Suppressor macrophage treated with lipopolysaccharide for 4 hours (primary cell): ENCODE measurements around the gene SSBP3.

Experiments used
- DNase-seq: peaks from one replicate; pipeline ENCODE4 v3.0.0-alpha.2; 2020

SSBP3 gene

DNA sequence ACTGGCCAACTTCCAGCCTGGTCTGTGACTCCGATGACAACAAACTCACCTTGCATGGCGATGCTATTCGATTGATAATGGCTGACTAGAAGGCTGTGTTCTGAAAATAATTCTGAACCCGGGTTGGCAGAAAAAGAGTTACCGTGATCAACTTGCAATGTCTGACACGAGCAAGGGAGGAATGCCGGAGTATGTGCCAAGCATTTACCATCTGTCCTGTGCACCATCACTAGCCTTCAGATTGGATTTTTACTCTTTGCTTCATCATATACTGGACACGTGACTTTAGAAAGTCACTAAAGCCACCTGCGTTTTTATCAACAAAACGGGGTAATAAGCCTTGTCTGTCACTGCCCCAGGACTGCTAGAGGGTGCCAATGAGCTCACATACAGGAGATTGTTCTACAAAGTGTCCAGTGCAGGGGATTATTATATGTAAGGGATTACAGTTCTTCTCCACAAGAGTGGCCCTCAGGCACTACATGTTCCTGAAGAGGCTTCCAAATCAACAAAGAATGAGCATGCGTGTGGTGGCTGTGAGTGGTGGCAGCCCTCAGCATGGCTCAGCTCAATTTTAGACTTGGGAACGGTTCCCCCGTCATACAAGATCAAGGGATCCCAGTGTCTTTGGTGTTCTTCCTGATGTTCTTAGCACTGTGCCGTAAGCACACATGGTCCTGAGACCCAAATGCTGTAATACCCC lies 35.8 kb downstream of the SSBP3 start:
- DNase-seq = no peak

DNA sequence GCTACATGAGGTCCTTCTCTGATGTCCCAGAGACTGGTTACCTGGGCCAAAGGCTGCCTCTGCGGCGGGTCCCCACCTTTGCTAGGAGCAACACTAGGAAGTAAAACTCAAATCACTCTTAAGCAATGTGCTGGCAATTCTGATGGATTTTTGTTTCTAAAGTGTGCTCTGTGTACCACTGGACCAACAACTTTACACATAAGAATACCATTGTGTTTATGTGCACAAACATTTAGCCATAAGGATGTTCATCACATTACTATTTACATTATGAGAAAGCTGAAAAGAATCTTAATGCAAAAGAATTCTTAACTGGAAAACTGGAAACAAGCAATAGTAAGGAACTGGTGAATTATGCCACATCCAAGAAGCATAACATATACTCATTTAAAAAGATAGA lies 38.6 kb downstream of the SSBP3 start:
- DNase-seq = no peak

DNA sequence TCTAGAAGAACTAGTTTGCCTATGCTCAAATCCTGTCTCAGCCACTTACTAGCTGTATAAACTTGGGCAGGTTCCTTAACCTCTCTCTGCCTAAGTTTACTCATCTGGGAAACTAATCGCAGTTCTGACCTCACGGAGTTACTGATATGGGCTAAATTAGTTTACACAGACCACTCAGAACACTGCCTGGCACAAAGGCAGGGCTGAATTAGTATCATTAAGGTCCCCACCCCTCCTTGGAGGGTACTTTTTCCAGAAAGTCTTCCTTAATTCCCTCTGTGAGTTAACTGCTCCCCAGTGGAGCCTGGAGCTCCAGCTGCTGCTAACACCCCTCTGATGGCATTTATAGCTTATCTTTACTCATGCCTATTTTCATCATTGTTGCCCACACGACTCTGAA lies 40.3 kb downstream of the SSBP3 start:
- no peak for DNase-seq

DNA sequence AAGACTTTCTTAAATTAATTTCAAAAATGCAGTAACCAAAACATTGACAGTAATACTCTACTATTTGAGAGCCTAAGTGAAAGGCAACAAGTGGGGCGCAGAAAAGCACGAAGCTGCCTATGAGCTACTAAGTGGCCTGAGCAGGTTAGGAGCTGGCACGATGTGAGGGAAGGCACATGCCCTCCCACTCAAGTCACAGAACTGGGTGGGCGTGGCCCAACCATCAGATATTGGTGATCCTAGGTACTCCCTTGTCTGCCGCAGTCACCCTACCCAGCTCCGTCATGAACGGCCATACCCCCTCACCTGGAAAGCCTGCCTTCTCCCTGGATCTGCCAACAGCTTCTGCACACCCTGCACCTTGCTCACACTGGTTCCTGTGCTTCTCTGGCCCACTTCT lies 40.8 kb downstream of the SSBP3 start:
- no peak for DNase-seq

DNA sequence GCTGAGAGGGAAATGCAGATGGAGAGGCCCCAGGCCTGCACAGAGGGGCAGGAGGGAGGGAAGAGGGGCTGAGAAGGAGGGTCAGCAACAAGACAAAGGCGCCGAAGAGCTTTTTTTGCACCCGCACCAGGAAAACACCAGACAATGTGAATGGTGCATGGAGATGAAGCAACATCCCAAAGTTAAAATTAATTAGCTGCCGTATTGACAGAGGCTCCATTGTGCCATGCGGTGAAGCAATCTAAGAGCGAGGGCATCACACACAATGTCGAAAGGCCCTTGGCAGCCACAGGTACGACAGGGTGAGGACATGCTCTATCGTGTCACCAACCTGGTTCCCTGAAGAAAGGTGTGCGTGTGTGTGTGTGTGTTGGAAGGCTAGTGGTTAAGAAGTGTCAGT lies 41.2 kb downstream of the SSBP3 start:
- no peak for DNase-seq

DNA sequence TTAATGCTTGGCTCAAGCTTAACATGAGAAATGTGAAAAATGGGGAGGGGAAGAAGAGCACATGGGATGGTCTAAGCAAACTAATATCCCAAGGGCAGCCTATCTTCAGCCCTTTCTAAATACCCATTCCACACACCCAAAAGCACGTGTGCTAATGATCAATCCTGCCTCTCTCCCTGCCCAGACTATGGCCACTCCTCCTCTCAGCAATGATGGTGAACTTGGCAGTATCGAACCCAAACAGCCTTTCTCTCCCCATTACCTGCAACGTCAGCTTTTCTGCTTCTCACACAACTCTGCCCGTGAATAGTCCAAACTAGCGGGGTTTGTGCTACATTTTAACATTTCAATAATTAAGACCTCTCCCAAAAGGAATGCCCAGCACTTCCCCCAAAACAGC lies 41.6 kb downstream of the SSBP3 start:
- no peak for DNase-seq

DNA sequence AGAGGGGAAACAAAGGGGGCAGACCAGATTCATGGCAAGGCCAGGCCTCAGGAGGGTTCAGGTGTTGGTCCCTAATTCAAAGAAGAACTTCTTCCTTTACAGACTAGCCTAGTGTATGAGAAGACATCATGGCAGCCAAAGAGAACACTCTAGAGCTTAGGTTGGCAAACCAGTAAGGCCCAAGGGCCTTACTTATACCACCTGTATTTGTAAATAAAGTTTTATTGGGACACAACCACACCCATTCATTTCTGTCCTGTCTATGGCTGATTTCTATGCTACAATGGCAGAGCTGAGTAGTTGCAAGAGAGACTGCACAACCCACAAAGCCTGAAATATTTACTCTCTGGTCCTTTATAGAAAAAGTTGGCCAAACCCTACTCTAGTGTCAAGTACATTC lies 42.3 kb downstream of the SSBP3 start:
- no peak for DNase-seq

DNA sequence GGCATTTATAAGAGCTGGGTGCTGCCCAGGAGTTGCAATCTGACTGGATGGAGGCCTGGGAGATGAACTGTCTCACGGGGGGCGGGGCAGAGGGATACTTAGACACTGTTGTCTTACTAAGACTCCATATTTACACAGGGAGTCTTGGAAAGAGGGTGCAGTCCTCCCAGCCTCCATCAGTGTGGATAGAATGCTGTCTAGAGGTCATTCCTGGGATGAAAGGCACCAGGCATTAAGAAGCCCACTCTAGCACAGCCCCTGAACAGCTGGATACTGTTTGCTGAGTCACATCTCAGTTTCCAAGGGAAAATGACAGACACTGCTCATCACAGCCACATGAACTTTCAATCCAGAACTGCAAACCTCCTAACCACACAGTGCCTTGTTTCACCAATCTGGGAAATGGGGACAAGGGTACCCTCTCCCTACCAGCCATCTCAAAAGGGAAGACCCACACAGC lies 43.3 kb downstream of the SSBP3 start:
- DNase-seq = no peak

DNA sequence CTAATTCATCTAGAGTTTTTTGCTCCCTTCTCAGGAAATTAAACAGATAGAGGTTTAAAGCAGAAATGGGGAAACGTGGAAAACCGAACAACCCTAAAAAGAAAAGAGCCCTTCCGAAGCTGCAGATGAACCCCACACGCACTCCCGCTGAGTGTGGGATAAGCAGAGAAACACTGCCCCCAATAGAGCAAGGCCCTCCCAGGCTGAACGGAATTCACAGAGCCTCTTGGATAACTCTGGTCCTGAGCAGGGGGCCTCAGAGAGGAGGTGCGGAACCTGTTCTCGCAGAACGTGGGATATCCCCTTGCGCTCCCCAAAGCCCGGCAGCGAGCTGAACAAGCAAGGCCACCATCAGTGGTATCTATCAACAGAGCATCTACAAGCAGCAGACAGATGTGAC lies 44.9 kb downstream of the SSBP3 start:
- DNase-seq = no peak

DNA sequence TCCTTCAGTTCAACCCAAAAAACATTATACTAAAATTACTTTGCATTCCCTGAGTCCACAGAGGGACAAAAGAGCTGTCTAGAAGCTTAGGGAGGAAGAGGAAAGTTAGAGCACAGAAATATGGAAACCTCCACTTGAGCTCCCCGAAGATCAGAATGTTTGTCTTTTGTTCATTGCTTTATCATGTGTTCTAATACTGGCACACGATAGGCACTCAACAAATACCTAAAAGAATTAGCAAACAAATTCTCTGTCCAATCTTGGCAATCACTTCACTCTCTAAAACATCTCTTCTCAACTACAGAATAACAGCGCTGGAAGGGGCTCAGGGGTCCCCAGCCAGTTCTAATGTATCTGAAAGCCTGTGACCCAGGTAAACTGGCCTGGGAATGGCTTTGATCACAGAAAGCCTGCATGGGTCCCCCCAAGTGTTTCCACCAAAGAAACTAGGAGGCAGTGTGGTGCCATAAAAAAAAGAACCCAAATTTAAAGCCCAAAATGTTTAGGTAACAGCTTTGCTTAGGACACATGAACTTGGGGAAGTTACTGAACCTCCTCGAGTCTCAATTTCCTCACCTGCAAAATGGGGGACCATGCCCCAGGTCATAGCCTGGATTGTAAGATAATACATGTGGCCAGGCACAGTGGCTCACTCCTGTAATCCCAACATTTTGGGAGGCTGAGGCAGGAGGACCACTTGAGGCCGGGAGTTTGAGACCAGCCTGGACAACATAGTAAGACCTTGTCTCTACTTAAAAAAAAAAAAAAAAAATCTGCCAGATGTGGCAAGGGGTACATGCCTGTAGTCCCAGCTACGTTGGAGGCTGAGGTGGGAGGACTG lies 45.8 kb downstream of the SSBP3 start:
- DNase-seq = no peak

DNA sequence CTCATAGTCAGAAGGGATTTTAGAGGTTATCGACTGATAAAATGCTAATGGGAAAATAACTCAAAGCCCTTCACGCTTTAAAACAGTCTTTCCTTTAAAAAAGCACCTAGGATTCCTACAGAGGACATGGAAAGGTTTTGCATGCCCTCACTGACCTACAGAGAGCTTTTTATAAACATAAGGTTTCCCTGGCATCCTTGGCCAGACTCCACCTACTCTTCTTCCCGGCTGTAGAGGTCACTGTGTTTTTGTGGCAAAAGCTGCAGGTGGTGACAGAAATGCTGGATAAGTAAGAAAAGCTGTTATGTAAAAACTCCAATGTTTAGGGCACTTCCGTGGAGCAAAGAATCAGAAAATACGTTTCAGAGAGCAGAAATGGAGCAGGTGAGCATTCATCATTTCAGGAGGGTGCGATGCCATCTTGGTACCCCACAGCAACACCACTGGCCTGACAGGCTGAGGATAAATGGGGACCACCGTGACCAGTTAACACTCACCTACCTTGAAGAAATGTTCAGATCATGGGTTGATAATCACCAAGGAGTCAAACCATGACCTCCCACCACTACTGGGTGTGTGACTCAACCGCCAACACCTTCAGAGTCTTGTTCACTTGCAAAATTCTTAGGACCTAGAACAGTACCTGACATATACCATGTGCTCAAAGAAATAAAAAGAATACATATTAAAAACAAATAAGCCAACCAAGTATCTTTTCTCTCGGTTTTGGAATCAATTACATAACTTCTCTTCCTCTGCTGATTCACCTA lies 46.6 kb downstream of the SSBP3 start:
- no peak for DNase-seq

DNA sequence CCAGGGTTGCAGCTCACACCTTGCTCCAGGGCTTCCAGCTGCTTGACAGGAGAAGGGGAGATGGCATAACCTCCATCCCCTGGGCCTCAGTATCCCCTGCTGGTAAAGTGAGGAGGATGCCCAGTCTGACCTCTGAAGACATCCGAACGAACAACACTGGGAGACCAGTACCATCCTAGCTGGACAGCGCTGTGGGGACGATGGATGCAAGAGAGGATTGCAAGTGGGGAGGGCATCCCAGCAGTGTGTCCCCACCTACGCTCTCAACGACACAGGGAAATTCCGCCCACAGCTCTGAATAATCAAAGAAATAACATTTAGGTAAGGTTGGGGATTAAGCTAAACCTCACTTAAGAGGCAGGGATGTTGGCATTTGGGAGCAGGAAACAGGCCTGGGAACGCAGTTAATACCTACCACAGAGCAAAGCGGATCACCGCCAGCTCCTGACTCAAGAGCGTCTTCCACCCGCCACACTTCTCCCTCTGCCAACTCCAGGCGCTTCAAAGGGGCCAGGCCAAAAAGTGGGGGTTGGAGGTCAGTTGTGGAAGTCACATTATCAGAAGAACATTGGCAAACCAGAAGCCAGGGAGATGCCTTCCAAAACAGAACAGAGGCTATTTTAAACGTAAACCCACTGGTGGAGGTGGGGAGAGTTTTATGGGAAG lies 47.6 kb downstream of the SSBP3 start:
- DNase-seq = no peak

DNA sequence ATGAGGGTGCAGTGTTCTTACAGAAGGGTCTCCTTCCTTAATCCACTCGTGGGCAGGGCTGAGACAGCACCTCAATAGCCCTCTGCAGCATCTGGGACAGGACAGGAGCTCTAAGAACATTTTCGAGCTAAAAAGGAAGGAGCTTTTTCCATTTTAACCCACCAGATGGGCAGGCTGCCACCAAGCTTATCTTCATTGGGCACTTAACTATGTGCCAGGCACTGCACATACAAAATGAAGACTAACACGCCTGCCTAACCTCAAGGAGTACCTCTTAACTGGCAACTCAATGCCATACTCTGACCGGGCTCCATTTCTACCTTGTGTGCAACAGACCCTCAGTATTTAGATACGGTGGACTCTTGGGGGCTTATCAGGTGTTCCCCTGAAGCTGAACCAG lies 48.2 kb downstream of the SSBP3 start:
- DNase-seq = no peak

DNA sequence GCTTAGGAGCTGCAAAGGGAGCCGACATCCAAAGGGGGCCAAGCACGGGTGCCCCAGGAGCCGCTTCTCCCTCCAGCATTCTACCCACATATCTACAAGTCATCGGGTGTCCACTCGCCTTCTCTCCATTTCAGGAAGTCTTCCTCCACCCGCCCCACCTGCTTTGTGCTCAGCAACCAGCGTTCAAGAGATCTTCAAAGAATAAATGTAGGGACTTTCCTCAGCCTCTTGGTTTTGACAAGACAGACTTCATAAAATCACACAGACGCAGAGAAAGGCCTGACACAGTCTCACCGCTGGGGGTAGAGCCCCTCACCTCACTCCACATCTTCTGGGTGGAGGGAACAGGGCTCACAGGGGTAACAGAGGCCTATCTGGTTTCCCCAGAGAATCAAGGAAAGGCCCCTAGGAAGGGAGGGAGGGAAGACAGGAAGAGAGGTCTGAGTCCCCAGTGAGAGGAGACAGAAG lies 49.5 kb downstream of the SSBP3 start:
- peak; percentile 17 for DNase-seq

DNA sequence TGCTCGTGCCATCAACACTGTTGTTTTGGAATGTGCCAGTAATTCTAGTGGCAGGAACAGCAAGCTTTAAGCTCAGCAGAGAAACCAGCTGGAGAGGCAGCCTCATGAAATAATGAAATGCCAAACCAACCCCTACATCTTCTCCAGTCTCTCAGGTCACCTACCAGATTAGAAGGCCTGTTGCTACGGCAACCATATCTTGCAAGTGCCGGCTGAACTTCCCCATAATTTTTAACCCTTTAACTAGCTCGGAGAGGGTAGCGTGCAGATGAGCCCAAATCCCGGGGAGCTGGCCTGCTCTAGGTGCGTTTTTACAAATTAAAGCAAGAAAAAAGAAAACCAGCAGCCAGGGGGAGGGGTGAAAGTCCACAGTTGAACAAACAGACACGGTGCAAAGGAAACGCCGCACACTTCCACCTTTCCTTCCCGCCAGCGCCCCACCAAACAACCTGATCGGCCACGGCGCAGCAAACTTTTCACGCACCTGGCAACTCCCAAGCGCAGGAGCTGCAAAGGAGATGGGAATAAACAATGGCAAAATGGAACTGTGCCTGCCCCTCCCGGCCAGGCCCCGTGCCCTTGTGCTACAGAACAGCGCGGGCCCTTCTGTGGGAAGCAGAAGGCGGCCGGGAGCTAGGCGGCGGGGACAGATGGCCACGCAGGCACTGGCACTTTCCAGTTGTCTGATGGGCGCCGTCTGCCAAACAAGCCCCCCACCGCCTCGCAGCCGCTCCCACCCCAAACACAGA lies 50.1 kb downstream of the SSBP3 start:
- peak; percentile 15 for DNase-seq

DNA sequence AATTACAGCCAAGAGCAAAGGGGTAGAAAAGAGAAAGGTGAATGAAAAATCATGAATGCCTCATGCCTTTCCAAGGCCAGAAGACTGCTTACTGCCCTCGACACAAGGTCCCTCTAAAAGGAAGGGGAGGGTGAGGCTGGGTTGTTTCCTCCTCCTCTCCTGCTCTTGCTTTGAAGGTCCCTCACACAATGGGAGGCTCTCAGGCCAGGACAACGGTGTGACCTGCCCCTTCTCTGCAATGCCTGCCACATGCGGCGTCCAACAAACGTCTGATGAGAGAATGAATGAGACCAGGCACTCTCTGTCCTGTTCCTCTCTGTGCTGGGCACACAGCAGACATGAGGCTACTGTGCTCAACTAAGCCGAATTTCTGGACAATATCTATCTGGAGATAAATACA lies 51.3 kb downstream of the SSBP3 start:
- no peak for DNase-seq

DNA sequence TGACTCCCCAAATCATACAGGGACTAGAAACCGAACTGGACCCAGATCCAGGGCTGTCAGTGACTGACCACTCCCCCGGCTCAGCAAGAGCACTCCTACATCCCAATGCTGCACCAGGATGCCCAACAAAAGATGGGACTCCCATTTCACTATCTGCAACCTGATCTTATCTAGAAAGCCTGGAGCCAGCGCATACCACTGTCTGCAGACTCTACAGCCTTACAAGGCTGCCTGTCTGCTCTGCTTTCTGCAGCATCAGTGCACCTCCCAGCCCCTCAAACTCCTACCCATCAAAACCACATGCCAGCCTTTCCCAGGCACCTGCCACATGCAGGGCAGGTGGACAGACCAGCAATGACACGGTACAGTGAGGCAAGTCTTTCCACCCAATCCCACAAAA lies 52.2 kb downstream of the SSBP3 start:
- no peak for DNase-seq

DNA sequence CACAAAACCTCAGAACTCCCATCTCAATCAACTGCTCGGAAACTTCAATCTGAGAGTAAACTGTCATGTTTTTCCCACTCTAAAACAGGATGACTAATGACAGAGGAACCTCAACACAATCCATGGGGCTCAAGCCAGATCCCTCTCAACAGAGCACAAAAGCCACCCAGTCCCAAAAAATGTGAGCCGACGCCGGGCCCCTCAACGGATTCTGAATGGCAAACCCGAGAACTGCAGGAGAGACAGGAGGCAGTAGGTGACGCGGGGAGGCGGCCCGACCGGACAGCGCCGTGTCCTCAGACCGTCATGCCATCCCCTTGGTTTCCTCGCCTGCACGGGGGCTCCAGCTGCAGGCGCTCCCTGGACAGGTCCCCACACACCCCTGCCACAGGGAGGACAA lies 53.4 kb downstream of the SSBP3 start:
- DNase-seq = no peak

DNA sequence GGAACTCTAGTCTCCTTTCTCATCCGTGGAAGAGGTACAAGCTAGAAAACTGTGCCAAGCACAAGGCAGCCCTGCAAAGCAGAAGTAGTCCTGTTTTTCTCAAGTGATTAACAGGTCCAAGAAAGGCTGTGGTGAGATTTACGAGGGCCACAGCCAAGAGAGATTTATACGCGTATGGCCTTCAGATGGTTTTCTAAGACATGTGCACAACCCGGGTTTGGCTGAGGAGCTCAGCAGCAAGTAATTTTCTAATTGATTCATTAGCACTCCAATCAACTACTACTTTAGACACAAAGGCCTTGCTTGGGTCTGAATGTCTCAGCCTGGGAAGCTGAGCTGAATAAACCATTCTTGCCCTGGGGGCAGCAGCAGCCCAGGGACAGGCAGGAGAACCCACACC lies 55.8 kb downstream of the SSBP3 start:
- DNase-seq = no peak

DNA sequence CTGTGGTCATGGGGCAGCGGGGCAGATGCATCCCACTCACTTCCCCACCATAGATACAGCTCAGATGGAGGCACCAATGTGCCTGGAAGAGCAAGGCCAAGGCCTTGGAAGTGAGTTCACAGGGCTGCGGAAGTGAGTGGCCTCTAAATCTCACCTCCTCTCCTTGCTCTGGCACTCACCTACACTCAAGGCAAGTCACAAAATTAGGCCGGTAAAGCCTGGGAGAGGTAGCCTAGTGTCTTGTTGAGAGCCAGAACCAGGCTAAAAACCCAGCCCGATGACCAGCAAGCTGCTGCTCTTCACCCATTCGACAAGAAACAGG lies 57.5 kb downstream of the SSBP3 start:
- no peak for DNase-seq

DNA sequence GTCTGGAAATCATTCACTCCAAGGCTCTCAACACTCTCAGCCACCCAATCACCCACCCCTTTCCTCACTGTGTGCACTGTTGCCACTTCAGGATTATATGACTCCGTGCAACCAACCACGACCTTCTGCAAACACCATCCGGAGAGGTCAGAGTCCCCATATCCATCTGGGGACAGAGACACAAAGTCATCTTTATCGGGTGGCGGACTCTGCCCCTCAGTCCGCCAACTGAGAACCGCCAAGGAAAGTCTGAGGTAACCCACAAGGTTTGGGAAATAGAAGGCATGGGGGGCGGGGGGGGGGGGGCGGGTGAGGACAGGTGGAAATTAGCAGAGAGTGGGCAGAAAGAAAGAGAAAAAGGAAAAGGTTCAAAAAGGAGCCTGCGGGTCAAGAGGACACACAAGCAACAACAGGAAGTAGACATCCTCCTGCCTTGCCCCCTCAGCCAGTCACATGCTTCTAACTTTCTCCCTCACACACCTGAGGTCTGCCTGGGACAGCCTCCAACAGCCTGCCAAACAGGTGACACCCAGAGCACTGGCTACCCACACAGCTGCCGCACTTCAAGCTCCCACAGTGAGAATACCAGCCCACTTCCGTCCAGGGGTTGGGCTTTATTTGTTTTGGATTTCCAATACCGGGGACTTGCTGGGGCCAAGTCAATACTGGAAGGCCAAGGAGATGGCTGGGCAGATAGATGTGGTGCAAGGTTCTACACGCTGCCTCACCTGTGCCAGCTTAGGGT lies 58.1 kb downstream of the SSBP3 start:
- DNase-seq = no peak
